Activated CD4-positive, alpha-beta T cell treated with anti-CD3 and anti-CD28 coated beads for 48 hours (primary cell): ENCODE results near the gene CAPZB.

Experiments used
- DNase-seq: peaks from one replicate; pipeline ENCODE4 v3.0.0-alpha.2; 2020

Gene CAPZB

DNA sequence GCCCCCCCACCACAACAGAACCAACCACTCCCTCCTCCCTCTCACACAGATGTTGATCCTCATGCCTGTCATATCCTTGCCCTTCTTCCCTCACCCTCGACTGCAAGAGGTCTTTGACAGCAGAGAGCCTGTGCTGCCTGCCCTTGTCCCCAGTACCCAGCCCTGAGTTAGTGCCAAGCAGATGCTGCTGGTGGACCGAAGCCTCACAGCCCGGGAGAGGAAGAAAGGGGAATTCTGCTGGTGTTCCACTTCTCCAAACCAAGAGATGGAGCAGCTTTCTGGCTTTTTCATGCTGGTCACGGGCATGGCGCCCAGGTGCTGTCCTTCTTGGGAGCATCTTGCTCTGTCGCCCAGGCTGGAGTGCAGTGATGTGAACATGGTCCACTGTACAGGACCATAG is 104.1 kb downstream of the CAPZB start:
- no peak for DNase-seq

DNA sequence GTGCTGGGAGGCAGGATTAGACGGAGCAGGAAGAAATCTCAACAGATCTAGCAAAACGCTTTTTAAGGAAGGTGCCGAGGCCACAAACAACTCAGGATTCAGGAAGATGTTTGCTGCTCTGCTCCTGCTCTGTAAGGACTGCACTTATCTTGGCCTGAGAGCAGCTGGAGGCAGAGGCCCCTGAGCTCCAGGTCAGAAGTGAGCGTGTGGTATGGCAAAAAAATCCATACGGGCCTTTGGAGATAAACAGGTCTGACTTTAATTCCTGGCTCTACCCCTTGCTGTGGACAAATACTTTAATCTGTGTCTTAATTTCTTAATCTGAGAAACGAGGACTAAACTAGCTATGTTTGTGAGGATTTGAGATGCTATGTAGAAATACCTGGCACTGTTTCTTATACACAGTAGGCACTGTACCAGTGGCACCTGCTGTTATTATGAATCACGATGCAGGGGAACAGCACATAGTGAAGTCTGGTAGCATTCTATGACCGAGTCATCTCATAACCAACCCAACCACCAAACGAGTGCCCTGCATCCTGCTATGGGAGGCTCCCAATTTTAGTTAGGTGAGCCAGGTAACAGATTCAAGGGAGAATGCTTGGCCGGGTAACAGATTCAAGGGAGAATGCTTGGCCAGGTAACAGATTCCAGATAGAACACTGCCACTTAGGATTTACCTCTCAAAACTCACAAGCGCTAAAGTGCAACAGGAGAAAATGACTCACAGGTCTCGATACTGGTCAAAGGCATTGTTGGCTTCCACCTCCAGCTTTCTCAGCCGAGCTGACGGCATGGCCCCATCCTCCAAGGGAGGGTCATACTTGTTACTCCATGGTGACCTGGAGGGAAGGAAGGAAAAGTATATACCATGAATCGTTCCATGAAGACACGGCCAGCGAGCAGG is 107.3 kb downstream of the CAPZB start:
- peak; percentile 48 for DNase-seq

GRCh38 chr1:19376428-19377372 is 108.6 kb downstream of the CAPZB start:
- DNase-seq: no peak

- DNase-seq: no peak
Measured at GRCh38 chr1:19375631-19376400, 109.5 kb downstream of the CAPZB start.

DNA sequence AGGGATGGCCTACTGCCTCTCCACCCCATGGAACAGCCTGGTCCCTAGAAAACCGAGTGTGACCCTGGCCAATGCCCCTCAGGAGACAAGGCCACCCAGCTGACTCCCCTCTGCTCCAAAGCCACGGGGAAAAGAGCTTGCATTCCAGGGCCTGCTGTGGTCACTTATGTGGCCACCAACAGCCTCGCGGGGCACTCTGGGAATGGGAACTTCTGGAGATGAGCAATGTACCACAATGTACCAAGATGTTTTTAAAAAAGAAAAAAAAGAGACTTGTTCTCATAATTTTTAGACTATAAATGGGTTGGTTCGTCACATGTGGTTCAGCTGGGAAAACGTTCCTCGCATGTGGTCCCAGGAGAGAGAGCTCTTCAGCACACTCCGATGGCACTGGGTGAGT is 110.4 kb downstream of the CAPZB start:
- no peak for DNase-seq

GRCh38 chr1:19374083-19374801 is 111.1 kb downstream of the CAPZB start:
- no peak for DNase-seq

DNA sequence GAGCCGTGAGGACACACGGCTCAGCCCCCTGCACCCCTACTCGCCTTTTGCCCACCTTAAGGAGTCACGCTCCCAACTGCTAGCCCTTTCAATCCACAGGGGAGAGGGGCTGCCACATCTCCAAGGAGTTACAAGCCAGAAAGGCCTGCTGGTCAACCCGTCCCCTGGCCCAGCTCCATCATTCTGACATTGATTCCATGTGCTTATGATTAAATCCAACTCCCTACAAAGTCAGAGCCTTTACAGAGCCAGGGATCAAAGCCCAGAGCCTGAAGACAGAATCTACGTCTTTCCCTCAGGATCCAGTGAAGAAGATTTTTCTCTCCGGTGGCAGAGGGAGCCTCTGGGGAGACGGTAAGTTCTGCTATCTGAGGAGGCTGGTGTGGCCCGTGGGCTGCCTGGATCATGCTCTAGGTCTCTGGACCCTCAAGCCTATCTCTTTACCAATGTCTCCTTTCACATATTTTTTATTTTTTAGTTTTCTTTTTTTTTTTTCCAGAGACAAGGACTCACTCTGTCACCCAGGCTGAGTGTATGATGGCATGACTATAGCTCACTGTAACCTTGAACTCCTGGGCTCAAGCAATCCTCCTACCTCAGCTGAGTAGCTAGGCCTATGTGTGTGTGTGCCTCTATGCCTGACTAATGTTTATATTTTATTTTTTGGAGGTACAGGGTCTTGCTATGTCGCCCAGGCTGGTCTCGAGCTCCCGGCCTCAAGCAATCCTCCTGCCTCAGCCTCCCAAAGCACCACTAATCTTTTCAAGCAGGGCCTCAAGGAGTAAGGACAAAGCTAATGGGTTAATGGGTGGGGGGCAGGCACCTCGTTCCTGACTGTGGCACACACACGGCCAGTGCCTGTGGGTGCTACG is 111.9 kb downstream of the CAPZB start:
- no peak for DNase-seq

- no peak for DNase-seq
Measured at GRCh38 chr1:19372602-19373001, 112.7 kb downstream of the CAPZB start.

DNA sequence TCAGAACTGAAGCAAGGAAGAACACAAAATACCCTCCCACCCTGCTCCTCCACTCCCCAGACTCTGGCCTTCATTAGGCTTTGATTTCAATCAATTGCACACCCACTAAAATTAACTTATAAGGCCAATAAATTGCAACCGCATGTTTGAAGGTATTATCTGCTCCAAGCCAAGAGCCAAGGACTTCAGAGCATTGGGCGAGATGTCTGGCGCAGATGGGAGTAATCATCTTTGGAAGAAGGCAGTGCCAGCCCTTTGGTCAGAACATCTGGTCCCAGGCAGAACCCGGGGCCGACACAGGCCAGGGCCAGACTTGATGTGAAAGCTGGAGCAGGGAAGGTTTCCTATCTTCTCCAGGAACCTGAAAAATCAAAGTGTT is 113.2 kb downstream of the CAPZB start:
- no peak for DNase-seq

- no peak for DNase-seq
Measured at GRCh38 chr1:19371226-19372135, 113.9 kb downstream of the CAPZB start.

GRCh38 chr1:19370453-19371170 is 114.7 kb downstream of the CAPZB start:
- no peak for DNase-seq

DNA sequence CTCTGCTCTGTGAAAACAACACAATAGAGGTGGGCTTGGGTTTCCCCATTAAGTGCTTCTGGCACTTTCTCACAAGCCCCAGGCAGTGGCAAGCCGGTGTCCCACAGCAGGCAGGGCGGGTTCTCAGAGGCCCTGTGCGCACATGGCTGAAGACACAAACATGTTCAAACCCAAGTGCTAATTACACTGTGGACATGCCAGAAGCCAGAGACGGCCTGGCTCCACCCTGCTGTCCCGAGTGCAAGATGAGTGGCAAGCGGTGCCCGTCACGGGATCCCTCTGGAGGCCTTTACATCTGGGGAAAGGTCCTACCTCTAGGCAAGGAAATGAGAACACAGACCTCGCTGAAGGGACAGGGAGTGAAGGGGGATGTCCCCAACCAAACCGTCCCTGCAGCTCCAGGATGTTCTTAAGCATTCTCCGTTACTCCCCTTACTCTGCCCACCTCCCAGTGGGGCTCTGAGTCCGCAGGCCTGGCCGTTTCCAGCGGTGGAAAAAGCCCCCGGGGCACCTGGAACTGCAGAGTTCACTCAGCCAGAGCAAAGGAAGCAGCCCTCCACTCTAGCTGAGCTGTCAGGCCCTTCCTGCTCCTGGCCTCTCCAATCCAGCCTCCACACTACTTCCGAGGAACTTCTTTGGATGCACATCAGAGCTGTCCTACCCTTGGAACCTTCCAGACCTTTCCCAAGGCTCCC is 115.8 kb downstream of the CAPZB start:
- no peak for DNase-seq

DNA sequence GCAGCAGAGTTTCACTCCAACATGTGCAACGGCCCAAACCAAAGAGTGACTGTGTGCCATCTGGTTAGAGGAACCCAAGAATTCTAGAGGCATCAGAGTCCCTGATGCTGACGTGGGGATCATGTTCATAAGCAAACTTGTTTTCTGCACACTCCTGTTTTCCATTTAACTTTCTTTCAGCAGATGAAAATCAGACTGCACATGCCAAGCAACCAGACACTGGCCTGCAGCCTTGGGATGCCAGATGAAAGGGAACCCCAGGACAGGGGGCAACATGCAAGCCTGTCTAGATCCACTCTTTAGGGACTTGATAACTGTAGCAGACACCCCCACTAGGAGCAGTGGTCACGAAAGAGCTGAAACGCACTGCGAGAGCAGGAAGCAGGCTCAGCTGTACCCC is 116.4 kb downstream of the CAPZB start:
- DNase-seq: no peak

- DNase-seq: no peak
Measured at GRCh38 chr1:19368050-19368449, 117.3 kb downstream of the CAPZB start.

DNA sequence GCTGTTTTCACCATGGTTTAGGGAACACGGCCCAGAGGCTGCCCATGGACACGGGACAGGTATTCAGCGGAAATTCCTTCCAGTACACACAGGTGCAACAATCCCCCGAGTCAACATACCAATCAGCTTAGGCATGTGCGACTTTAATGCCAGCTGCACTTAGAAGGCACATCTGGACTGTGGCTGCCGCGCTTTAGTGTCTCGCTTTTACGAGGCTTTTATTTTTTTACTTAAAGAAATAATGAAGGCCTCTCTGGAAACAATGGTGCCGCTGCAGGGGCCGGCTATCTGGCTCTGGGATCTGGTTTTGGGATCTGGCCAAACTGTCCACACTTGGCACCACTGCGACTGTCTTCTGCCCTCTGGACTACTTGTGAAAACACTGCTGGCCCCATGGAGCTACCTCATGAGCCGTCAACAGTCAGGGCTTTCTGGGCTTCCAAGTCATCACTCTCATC is 117.7 kb downstream of the CAPZB start:
- DNase-seq: no peak

GRCh38 chr1:19366599-19367536 is 118.5 kb downstream of the CAPZB start:
- no peak for DNase-seq

- no peak for DNase-seq
Measured at GRCh38 chr1:19365721-19366120, 119.6 kb downstream of the CAPZB start.
